DOHH2 (cell line): ENCODE results near the gene CTRB1.

Source experiments
- CTCF ChIP-seq: fragments of 200-600 bp; sonication (generic); IDR thresholded peaks from one replicate; pipeline ENCODE4 v1.5.1; 2014; ENCODE audit warnings: antibody characterized with exemption, mild to moderate bottlenecking, low read depth, low read length; ENCODE audit not compliant: poor library complexity, severe bottlenecking
- EZH2phosphoT487 ChIP-seq: fragments of 200-600 bp; sonication (generic); IDR thresholded peaks from 2 replicates; pipeline ENCODE4 v1.6.1; 2017; ENCODE audit warnings: borderline replicate concordance, mild to moderate bottlenecking, antibody characterized with exemption, low read length, moderate library complexity, mixed read lengths

GRCh38 chr16:75258807-75259141, 40.0 kb downstream of the CTRB1 start:
- no peak for TF ChIP-seq CTCF
- no peak for TF ChIP-seq EZH2phosphoT487
